ENCODE data around the gene DMD. TPM values are rescaled to one million over a fixed set of nuclear protein-coding genes. Genes with fewer than 3 reads are reported as not detected.
"Not testable (repeated sequence)": the region's sequence is repeated elsewhere in the genome, so short reads cannot be mapped to it uniquely, and the experiment has no call there.

Gene DMD
- total RNA-seq, 1 experiment from 2014 or later = 3.1 TPM

DNA sequence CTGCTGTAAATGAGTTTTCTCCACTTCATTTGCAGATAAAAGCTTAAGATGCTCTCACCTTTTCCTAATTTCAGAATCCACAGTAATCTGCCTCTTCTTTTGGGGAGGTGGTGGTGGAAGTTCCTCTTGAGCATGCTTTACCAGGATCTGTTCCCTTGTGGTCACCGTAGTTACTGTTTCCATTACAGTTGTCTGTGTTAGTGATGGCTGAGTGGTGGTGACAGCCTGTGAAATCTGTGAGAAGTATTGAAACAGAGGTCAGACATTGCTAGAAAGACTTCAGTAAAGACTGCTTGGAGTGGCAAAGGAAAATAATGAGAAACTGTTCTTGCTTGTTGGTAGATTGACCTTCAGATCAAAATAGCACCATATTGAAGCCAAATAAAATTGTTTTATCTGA, 666.2 kb downstream of the DMD start:
- in situ Hi-C loops (cut with HindIII; ENCODE audit: low sequenced_read_pairs) = no loop called here
- no peak for DNase-seq (ENCODE audit: low spot score)

DNA sequence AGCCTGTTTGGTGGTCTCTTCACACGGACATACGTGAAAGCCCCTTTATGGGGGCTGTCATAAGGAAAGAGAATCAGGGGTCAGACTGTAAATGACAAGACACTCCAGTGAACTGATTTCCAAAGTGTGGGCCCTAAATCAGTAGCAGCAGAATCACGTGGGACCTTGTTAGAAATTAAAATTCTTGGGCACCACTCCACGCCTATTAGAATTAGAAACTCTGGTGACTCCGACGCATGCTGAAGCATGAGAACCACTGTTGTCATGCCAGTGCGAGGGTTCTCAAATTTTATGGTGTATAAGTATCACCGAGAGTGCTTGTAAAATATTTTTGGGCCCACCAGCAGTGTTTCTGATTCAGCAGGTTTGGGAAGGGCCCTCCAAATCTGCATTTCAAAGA, 672.8 kb downstream of the DMD start:
- in situ Hi-C loops (cut with HindIII; ENCODE audit: low sequenced_read_pairs) = no loop called here
- no peak for DNase-seq (ENCODE audit: low spot score)

- in situ Hi-C loops (cut with HindIII; ENCODE audit: low sequenced_read_pairs) = no loop called here
- DNase-seq (ENCODE audit: low spot score) = no peak
Measured at GRCh38 chrX:32533848-32534247, 677.5 kb downstream of the DMD start.

GRCh38 chrX:32532262-32532661, 679.1 kb downstream of the DMD start:
- in situ Hi-C loops (cut with HindIII; ENCODE audit: low sequenced_read_pairs) = no loop called here

GRCh38 chrX:32530802-32531403, 680.4 kb downstream of the DMD start:
- peak; percentile 43 for DNase-seq (ENCODE audit: low spot score)
- in situ Hi-C loops (cut with HindIII; ENCODE audit: low sequenced_read_pairs) = no loop called here

More at GRCh38 chrX:32532262-32532661, 679.1 kb downstream of the DMD start:
- no peak for DNase-seq (ENCODE audit: low spot score)

DNA sequence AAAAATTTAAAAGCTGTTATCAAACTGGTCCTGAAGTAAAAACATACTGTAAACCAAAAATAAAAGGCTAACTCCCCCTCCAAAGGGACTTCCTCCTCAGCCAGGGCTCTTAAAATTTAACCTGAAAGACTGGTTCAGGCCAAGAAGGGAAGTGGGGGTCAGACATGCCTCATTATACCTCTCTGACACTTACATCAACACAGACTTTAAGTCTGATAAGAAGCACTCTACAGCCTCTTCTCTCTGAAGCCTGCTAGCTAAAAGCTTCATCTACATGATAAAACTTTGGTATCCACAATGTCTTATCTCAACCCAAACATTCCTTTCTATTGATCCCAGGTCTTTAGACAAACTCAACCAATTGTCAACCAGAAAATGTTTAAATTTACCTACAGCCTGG, 682.9 kb downstream of the DMD start:
- DNase-seq (ENCODE audit: low spot score); in situ Hi-C loops (cut with HindIII; ENCODE audit: low sequenced_read_pairs): not testable (repeated sequence)

GRCh38 chrX:32525234-32525633, 686.1 kb downstream of the DMD start:
- in situ Hi-C loops (cut with HindIII; ENCODE audit: low sequenced_read_pairs) = no loop called here
- DNase-seq (ENCODE audit: low spot score) = no peak

GRCh38 chrX:32524385-32524784, 687.0 kb downstream of the DMD start:
- in situ Hi-C loops (cut with HindIII; ENCODE audit: low sequenced_read_pairs) = no loop called here
- DNase-seq (ENCODE audit: low spot score) = no peak

GRCh38 chrX:32520789-32521188, 690.6 kb downstream of the DMD start:
- no peak for DNase-seq (ENCODE audit: low spot score)
- in situ Hi-C loops (cut with HindIII; ENCODE audit: low sequenced_read_pairs) = no loop called here

GRCh38 chrX:32514986-32515385, 696.4 kb downstream of the DMD start:
- in situ Hi-C loops (cut with HindIII; ENCODE audit: low sequenced_read_pairs) = no loop called here

GRCh38 chrX:32501606-32502005, 709.7 kb downstream of the DMD start:
- DNase-seq (ENCODE audit: low spot score) = no peak
- in situ Hi-C loops (cut with HindIII; ENCODE audit: low sequenced_read_pairs) = no loop called here

More at GRCh38 chrX:32514986-32515385, 696.4 kb downstream of the DMD start:
- no peak for DNase-seq (ENCODE audit: low spot score)

DNA sequence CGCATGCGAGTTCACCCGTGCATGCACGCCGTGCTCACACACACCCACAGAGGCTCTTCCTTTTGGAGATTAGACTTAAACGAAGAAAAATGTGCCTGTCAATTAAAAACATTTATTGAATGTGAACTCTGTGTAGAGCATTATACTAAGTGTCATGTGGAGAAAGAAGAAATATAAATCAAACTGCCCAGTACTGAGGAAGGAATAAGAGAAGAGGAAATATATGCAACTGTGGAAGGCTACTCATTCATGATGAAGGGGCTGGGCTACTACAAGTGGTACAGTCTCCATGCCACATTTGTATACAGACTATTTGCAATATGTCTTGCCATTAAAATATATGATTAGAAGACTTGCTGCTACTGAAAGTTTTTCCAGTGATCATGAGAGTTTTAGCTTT, 714.7 kb downstream of the DMD start:
- in situ Hi-C loops (cut with HindIII; ENCODE audit: low sequenced_read_pairs) = no loop called here

GRCh38 chrX:32495855-32496254, 715.5 kb downstream of the DMD start:
- in situ Hi-C loops (cut with HindIII; ENCODE audit: low sequenced_read_pairs) = no loop called here
- no peak for DNase-seq (ENCODE audit: low spot score)

More for the DNA sequence above, 714.7 kb downstream of the DMD start:
- no peak for DNase-seq (ENCODE audit: low spot score)

DNA sequence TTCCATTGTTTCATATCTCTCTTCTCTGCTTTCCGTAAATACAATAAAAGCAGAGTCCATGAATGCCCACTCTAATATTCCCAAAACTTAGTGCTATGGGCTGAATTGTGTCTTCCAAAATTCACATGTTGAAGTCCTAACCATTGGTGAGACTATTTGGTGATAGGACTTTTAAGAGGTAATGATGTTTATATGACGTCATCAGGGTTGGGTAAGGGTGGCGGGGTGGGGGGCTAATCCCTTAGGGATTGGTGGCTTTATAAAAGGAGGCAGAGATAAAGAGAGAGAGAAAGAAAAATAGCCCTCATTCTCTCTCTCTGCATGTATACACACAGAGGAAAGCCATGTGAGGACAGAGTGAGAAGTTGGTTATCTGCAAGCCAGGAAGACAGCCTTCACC, 722.2 kb downstream of the DMD start:
- DNase-seq (ENCODE audit: low spot score) = no peak
- in situ Hi-C loops (cut with HindIII; ENCODE audit: low sequenced_read_pairs) = no loop called here

DNA sequence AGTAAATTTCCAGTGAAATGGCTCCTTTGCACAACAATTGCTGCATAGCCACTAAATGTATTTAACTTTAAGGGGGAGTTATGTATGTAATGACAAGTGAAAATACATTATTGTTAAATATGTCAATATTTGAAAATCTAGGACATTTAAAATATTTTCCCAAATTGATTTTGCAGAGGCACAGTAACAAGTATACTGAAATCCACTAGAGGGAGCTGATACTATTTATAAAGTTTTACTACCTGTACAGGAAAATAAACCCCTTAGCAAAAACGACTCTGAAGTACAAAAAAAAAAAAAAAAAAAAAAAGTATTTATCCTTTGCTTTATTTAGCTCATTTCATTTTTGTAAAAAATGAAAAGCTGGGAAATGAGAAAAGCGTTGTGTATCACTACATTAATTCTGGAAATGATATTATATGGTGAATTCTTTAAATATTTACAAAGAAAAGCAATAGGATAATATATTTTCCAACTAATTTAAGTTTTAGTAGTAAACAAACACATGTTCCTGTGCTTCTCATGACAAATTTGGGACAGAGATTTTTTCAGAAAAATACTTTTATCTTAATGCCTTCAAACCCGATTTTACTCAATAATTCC, 727.7 kb downstream of the DMD start:
- DNase-seq (ENCODE audit: low spot score) = no peak
- in situ Hi-C loops (cut with HindIII; ENCODE audit: low sequenced_read_pairs) = no loop called here

DNA sequence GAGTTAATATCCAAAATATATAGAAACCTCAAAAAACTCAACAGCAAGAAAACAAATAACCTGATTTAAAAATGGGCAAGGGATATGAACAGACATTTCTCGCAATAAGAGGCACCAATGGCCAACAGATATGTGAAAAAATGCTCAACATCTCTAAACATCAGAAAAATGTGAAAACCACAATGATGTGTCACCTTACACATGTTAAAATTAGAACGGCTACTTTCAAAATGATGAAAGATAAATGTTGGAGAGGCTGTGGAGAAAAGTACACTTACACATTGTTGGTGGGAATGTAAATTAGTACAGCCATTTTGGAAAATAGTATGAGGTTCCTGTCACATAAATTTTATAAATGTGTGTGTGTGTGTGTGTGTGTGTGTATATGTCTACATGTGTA, 731.3 kb downstream of the DMD start:
- in situ Hi-C loops (cut with HindIII; ENCODE audit: low sequenced_read_pairs) = no loop called here
- DNase-seq (ENCODE audit: low spot score) = no peak

DNA sequence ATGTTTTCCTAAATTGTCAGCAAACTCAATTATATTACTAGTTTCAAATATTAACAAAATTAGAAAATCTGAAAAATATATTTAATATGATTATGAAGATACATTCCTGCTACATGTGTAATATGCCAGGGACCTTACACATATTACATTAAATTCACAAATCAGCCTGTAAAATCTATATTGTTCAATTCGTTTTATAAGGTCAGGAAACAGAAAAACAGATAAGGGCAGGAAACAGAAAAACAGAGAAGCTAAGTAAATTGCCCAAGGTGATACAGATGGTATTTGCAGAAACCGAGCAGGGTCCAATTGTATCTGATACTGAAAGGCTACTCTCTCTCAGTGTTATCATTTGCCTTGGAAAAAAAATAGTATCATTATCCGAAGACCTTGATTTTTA, 739.0 kb downstream of the DMD start:
- DNase-seq (ENCODE audit: low spot score) = no peak
- in situ Hi-C loops (cut with HindIII; ENCODE audit: low sequenced_read_pairs) = no loop called here

DNA sequence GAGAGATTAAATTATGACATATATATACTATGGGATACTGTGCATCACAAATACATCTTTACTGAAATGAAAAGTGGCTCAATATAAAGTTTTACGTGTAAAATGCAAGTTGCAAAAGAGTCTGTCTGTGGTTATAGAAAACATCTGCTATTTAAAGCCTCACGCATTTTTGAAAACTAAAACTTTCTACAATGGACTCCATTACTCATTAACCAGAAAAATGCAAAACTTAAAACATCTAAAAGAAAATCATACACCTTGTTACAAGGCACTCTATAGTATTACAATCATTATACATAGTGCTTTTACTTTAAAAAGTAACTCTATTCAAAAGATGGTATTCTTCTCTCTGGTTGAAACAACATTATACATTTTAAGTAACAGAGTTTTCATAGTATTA, 755.6 kb downstream of the DMD start:
- no peak for DNase-seq (ENCODE audit: low spot score)
- in situ Hi-C loops (cut with HindIII; ENCODE audit: low sequenced_read_pairs) = no loop called here

- no peak for DNase-seq (ENCODE audit: low spot score)
- in situ Hi-C loops (cut with HindIII; ENCODE audit: low sequenced_read_pairs) = no loop called here
Measured at GRCh38 chrX:32451954-32452695, 759.2 kb downstream of the DMD start.

GRCh38 chrX:32448945-32449344, 762.4 kb downstream of the DMD start:
- no peak for DNase-seq (ENCODE audit: low spot score)
- in situ Hi-C loops (cut with HindIII; ENCODE audit: low sequenced_read_pairs) = no loop called here

- DNase-seq (ENCODE audit: low spot score) = no peak
- in situ Hi-C loops (cut with HindIII; ENCODE audit: low sequenced_read_pairs) = no loop called here
Measured at GRCh38 chrX:32448320-32448719, 763.0 kb downstream of the DMD start.

Data from G401 (cell line).